ENCODE results near the gene ZNF555. TPM values are rescaled to one million over a fixed set of nuclear protein-coding genes. Genes with fewer than 3 reads are reported as not detected.

Gene ZNF555
- total and polyA plus RNA-seq, 2 of the 13 experiments (the other 11 are each of a cell fraction or from before 2014, with no cell fraction given), result 5.0 to 8.0 TPM

DNA sequence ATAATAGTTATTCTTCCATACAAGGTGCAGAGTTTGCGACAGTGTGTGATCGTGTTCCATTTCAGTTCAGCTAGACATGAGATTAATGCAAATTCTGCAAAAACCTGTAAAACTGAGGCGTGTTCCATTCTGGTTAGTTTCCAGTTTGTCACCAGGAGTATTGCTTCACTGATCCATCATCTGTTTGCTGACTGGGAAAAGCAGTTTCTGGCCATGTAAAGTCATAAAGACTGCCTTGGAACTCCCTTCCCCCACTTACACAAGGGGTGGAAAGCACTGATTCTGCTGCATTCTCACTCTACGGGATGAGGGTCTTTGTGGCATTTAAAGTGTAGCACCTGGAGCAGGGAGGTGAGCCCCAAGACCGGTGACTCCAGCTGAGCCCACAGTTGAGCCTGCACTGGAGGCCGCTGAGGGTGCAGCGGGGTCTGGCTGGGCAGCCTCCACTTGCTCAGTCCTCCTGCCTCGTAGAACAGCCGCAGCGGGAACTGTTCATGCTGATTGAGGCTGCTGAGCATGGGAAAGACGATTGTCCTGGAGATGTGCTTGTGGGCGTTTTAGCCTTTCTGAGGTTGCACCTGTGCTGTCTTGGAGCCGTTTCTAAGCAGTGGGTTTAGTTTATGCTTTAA is 61.4 kb downstream of the ZNF555 start (continued):
- TF ChIP-seq, protein P1, sequence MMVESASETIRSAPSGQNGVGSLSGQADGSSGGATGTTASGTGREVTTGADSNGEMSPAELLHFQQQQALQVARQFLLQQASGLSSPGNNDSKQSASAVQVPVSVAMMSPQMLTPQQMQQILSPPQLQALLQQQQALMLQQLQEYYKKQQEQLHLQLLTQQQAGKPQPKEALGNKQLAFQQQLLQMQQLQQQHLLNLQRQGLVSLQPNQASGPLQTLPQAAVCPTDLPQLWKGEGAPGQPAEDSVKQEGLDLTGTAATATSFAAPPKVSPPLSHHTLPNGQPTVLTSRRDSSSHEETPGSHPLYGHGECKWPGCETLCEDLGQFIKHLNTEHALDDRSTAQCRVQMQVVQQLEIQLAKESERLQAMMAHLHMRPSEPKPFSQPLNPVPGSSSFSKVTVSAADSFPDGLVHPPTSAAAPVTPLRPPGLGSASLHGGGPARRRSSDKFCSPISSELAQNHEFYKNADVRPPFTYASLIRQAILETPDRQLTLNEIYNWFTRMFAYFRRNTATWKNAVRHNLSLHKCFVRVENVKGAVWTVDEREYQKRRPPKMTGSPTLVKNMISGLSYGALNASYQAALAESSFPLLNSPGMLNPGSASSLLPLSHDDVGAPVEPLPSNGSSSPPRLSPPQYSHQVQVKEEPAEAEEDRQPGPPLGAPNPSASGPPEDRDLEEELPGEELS (CRISPR knock-in tag; IDR thresholded peaks at IDR 0.05), result no peak
- TF ChIP-seq ZBTB38 (CRISPR knock-in tag; IDR thresholded peaks at IDR 0.05) (peak; percentile 91; the same call in 1 of the 2 replicates), CEBPB (IDR thresholded peaks at IDR 0.05; ENCODE audit: borderline replicate concordance, low read depth, low read length) (peak; percentile 89), CEBPG (CRISPR knock-in tag; IDR thresholded peaks at IDR 0.05) (peak; percentile 84), TBL1XR1 (IDR thresholded peaks at IDR 0.05; ENCODE audit: borderline replicate concordance, low read length, partially characterized antibody) (no peak), REPIN1 (CRISPR knock-in tag; IDR thresholded peaks at IDR 0.05; ENCODE audit: borderline replicate concordance, low read depth) (no peak), NFIB (CRISPR knock-in tag; IDR thresholded peaks at IDR 0.05; ENCODE audit: borderline replicate concordance) (peak; percentile 55; the same call in 1 of the 2 replicates), TBX3 (IDR thresholded peaks at IDR 0.05; ENCODE audit: borderline replicate concordance) (no peak), ZNF615 (CRISPR knock-in tag; IDR thresholded peaks at IDR 0.05; ENCODE audit: borderline replicate concordance) (no peak), KLF16 (CRISPR knock-in tag; IDR thresholded peaks at IDR 0.05) (0 out of 4 replicates have a peak, but pooled peaks of 1 of the 2 experiments have one; percentile 33), ATRX (CRISPR knock-in tag; IDR thresholded peaks at IDR 0.05; ENCODE audit: borderline replicate concordance) (no peak)
- TF ChIP-seq, protein P2, sequence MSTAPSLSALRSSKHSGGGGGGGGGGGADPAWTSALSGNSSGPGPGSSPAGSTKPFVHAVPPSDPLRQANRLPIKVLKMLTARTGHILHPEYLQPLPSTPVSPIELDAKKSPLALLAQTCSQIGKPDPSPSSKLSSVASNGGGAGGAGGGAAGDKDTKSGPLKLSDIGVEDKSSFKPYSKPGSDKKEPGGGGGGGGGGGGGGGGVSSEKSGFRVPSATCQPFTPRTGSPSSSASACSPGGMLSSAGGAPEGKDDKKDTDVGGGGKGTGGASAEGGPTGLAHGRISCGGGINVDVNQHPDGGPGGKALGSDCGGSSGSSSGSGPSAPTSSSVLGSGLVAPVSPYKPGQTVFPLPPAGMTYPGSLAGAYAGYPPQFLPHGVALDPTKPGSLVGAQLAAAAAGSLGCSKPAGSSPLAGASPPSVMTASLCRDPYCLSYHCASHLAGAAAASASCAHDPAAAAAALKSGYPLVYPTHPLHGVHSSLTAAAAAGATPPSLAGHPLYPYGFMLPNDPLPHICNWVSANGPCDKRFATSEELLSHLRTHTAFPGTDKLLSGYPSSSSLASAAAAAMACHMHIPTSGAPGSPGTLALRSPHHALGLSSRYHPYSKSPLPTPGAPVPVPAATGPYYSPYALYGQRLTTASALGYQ (CRISPR knock-in tag; IDR thresholded peaks at IDR 0.05), result no peak
- TF ChIP-seq, protein P3, sequence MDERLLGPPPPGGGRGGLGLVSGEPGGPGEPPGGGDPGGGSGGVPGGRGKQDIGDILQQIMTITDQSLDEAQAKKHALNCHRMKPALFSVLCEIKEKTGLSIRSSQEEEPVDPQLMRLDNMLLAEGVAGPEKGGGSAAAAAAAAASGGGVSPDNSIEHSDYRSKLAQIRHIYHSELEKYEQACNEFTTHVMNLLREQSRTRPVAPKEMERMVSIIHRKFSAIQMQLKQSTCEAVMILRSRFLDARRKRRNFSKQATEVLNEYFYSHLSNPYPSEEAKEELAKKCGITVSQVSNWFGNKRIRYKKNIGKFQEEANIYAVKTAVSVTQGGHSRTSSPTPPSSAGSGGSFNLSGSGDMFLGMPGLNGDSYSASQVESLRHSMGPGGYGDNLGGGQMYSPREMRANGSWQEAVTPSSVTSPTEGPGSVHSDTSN (CRISPR knock-in tag; IDR thresholded peaks at IDR 0.05), result no peak
- TF ChIP-seq, protein P4, sequence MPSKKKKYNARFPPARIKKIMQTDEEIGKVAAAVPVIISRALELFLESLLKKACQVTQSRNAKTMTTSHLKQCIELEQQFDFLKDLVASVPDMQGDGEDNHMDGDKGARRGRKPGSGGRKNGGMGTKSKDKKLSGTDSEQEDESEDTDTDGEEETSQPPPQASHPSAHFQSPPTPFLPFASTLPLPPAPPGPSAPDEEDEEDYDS (CRISPR knock-in tag; IDR thresholded peaks at IDR 0.05), result no peak
- TF ChIP-seq, protein P5, sequence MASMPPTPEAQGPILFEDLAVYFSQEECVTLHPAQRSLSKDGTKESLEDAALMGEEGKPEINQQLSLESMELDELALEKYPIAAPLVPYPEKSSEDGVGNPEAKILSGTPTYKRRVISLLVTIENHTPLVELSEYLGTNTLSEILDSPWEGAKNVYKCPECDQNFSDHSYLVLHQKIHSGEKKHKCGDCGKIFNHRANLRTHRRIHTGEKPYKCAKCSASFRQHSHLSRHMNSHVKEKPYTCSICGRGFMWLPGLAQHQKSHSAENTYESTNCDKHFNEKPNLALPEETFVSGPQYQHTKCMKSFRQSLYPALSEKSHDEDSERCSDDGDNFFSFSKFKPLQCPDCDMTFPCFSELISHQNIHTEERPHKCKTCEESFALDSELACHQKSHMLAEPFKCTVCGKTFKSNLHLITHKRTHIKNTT (CRISPR knock-in tag; IDR thresholded peaks at IDR 0.05), result no peak
- TF ChIP-seq, protein P6, sequence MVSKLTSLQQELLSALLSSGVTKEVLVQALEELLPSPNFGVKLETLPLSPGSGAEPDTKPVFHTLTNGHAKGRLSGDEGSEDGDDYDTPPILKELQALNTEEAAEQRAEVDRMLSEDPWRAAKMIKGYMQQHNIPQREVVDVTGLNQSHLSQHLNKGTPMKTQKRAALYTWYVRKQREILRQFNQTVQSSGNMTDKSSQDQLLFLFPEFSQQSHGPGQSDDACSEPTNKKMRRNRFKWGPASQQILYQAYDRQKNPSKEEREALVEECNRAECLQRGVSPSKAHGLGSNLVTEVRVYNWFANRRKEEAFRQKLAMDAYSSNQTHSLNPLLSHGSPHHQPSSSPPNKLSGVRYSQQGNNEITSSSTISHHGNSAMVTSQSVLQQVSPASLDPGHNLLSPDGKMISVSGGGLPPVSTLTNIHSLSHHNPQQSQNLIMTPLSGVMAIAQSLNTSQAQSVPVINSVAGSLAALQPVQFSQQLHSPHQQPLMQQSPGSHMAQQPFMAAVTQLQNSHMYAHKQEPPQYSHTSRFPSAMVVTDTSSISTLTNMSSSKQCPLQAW (CRISPR knock-in tag; IDR thresholded peaks at IDR 0.05), result 0 out of 2 replicates have a peak, but pooled peaks have one; percentile 16
- TF ChIP-seq, protein P7, sequence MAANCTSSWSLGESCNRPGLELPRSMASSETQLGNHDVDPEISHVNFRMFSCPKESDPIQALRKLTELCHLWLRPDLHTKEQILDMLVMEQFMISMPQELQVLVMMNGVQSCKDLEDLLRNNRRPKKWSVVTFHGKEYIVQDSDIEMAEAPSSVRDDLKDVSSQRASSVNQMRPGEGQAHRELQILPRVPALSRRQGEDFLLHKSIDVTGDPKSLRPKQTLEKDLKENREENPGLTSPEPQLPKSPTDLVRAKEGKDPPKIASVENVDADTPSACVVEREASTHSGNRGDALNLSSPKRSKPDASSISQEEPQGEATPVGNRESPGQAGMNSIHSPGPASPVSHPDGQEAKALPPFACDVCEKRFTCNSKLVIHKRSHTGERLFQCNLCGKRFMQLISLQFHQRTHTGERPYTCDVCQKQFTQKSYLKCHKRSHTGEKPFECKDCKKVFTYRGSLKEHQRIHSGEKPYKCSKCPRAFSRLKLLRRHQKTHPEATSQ (CRISPR knock-in tag; IDR thresholded peaks at IDR 0.05; ENCODE audit: borderline replicate concordance), result no peak
